ENCODE results near the gene SERINC5.

DNA sequence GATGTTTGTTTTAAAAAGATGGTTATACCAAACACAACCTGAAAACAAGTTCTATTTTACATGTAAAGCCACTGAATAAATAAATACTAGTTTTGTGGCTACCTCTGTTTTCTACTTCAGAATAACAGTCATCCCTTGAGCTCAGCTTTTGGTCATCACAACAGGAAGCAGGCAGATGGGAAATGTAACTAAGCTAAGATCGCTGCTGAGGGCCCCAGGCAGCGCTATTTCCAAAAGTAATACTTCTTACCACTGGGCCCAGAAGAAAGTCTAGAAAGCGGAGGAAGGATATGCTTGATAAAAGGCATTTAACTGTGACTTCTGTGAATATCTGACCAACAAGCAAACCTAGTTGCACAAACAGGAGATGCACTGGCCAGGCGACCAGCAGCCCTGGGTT, 61.4 kb downstream of the SERINC5 start:
- TF ChIP-seq, protein P1, sequence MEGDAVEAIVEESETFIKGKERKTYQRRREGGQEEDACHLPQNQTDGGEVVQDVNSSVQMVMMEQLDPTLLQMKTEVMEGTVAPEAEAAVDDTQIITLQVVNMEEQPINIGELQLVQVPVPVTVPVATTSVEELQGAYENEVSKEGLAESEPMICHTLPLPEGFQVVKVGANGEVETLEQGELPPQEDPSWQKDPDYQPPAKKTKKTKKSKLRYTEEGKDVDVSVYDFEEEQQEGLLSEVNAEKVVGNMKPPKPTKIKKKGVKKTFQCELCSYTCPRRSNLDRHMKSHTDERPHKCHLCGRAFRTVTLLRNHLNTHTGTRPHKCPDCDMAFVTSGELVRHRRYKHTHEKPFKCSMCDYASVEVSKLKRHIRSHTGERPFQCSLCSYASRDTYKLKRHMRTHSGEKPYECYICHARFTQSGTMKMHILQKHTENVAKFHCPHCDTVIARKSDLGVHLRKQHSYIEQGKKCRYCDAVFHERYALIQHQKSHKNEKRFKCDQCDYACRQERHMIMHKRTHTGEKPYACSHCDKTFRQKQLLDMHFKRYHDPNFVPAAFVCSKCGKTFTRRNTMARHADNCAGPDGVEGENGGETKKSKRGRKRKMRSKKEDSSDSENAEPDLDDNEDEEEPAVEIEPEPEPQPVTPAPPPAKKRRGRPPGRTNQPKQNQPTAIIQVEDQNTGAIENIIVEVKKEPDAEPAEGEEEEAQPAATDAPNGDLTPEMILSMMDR (conservative IDR thresholded peaks at IDR 0.05; ENCODE audit: low read length): no peak
- no peak for TF ChIP-seq EZH2phosphoT487 (IDR thresholded peaks at IDR 0.05; ENCODE audit: borderline replicate concordance)
